BJ (cell line): ENCODE results near the gene SRGAP3. TPM values are rescaled to one million over a fixed set of nuclear protein-coding genes. Genes with fewer than 3 reads are reported as not detected.

Experiments used
- CTCF ChIA-PET: fragments of 350-600 bp; formaldehyde crosslinking; extraction: SDS; loops from one replicate; lab custom pipeline; 2021; ENCODE audit warnings: antibody characterized with exemption, inconsistent platforms; lab: Yijun Ruan, JAX
- POLR2A ChIA-PET: fragments of 300-600 bp; sonication (Branson Sonifier 250); formaldehyde crosslinking; extraction: SDS; loops from one replicate; lab custom pipeline; 2021; ENCODE audit warnings: antibody characterized with exemption; lab: Charles Lee
- DNase-seq: peaks from one replicate; pipeline ENCODE4 v3.0.0-alpha.2; 2011; ENCODE audit warnings: low read depth
- H3K27me3 ChIP-seq: 2 replicates; pipeline ENCODE4 v1.6.0; 2011; ENCODE audit warnings: low read length; ENCODE audit not compliant: control insufficient read depth, insufficient read depth
- H3K36me3 ChIP-seq: 2 replicates; pipeline ENCODE4 v1.5.1; 2011; ENCODE audit warnings: low read length; ENCODE audit not compliant: control insufficient read depth, insufficient read depth
- H3K4me3 ChIP-seq: 2 replicates; pipeline ENCODE4 v1.5.1; 2011; ENCODE audit warnings: low read depth, mild to moderate bottlenecking, control low read depth, low read length
- polyA plus RNA-seq: library from polyadenylated mRNA; depleted of rRNA; stranded (reverse); fragments of >200 nt; gene quantifications from 2 replicates; pipeline ENCODE4 v1.2.3, GENCODE V29; 2011
- TF ChIP-seq, protein P1 (sequence below): IDR thresholded peaks from 2 replicates; pipeline ENCODE4 v1.5.1; 2011; ENCODE audit warnings: low read depth, mild to moderate bottlenecking, control low read depth, inconsistent platforms, low read length, moderate library complexity; ENCODE audit not compliant: insufficient read depth

Gene SRGAP3
- polyA plus RNA-seq, 1 experiment: 0.75 TPM

DNA sequence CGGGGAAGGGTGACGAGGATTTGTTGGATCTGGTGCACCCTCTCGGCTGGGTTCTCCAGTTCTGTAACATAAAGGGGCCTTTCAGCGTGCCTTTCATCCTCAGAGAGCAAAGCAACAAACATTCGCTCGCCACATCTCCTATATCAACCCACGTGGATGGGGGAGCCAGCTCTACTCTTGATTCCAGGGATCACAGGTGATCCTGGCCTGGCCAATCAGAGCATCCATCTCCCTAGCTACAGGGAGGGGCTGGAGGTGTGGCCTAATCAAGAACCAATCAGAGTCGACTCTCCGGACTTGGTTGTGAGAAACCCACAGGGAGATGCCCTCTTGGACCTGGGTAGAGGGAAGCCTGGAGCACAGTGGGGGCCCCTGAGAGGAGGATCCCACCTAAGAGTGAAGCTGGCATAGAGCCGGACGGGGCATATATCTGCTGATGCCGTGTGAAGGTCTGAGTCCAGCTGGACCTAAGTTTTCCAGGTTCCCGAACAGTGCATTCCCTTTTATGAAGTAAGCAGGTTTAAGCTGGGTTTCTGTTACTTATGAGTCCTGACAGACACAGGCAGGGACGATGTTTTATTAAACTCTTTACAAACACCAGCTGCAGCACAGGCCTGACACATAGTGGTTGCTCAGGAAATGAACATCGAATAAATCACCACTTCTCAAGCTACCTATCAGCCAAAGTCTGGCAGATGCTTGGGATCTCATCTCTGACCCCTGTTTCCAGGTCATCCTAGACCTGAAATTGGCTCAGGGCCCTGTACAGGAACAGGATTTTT, 235.5 kb downstream of the SRGAP3 start:
- H3K4me3 ChIP-seq: no peak overlapping the region
- ChIA-PET POLR2A (no interaction called here), CTCF (interaction anchor here (0.8 to 2.7 kb wide), 11 partner anchors 14 to 245 kb away, joined by 3 to 16 read pairs (median 4); partner anchors contain the start of gene OXTR)
- TF ChIP-seq, protein P1, sequence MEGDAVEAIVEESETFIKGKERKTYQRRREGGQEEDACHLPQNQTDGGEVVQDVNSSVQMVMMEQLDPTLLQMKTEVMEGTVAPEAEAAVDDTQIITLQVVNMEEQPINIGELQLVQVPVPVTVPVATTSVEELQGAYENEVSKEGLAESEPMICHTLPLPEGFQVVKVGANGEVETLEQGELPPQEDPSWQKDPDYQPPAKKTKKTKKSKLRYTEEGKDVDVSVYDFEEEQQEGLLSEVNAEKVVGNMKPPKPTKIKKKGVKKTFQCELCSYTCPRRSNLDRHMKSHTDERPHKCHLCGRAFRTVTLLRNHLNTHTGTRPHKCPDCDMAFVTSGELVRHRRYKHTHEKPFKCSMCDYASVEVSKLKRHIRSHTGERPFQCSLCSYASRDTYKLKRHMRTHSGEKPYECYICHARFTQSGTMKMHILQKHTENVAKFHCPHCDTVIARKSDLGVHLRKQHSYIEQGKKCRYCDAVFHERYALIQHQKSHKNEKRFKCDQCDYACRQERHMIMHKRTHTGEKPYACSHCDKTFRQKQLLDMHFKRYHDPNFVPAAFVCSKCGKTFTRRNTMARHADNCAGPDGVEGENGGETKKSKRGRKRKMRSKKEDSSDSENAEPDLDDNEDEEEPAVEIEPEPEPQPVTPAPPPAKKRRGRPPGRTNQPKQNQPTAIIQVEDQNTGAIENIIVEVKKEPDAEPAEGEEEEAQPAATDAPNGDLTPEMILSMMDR: no peak
- H3K36me3 ChIP-seq: no peaks in the 10 kb centered on the region
- peaks cover 2% of the 10 kb centered on the region; the same call in 1 of the 2 replicates for H3K27me3 ChIP-seq
- no peak for DNase-seq

DNA sequence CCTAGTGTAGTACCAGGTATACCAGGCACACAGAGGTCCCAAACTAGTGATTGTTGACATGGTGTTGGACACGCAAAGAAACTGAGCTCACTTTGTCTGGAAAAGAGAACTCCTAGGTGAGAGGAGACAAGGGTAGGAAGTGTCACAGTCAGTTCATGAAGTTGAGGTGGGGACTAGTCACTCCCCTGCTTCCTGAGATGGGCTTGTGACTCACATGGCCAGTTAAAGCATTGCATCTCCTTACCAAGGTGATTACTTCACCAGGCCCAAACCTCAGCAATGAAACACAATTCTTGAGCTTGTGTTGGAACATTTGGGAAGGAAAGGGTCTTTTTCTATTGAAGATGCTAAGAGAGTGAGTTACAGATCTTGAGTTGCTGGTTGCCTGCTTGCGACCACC, 236.9 kb downstream of the SRGAP3 start:
- Histone ChIP-seq H3K4me3 (no peak overlapping the region), H3K36me3 (no peaks in the 10 kb centered on the region), H3K27me3 (peaks cover 2% of the 10 kb centered on the region; the same call in 1 of the 2 replicates)
- POLR2A ChIA-PET: no interaction called here
- TF ChIP-seq, protein P1: no peak
- CTCF ChIA-PET: interaction anchor here (0.8 to 2.0 kb wide), 3 partner anchors 16 to 222 kb away, joined by 3 to 10 read pairs (median 6); no protein-coding TSS in a partner anchor
- no peak for DNase-seq

DNA sequence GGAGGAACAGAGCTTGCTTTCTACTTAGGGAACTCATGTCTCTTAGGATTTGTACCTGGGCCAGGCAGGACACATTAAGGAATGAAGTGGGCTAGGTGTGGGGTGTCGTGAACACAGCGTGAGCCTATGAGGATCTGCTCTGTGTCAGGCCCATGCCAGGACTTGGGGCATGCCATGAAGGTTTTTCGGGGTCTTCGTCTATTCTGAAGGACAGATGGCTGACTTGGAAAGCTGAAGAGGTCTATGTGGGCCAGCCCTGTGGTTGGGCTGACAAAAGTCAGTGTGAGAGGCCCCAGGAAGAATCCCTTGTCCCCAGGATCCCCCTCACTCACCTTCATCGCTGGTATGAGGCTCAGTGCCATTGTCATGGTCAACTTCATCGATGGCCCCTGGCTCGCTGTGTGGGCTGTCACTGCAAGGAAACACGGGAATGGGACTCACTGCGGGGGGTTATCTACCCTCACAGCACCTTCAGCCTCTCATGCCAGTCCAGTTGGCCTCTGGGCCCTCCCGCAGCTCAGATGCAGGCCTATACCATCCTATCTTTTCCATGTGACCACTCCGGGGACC, 239.4 kb downstream of the SRGAP3 start:
- CTCF ChIA-PET: interaction anchor here (0.6 to 1.5 kb wide), 2 partner anchors 13 to 204 kb away, joined by 3 to 4 read pairs; no protein-coding TSS in a partner anchor
- TF ChIP-seq, protein P1: no peak
- DNase-seq: no peak
- Histone ChIP-seq H3K36me3 (no peaks in the 10 kb centered on the region), H3K27me3 (peaks cover under 1% of the 10 kb centered on the region; the same call in 1 of the 2 replicates), H3K4me3 (no peak overlapping the region)
- POLR2A ChIA-PET: no interaction called here

DNA sequence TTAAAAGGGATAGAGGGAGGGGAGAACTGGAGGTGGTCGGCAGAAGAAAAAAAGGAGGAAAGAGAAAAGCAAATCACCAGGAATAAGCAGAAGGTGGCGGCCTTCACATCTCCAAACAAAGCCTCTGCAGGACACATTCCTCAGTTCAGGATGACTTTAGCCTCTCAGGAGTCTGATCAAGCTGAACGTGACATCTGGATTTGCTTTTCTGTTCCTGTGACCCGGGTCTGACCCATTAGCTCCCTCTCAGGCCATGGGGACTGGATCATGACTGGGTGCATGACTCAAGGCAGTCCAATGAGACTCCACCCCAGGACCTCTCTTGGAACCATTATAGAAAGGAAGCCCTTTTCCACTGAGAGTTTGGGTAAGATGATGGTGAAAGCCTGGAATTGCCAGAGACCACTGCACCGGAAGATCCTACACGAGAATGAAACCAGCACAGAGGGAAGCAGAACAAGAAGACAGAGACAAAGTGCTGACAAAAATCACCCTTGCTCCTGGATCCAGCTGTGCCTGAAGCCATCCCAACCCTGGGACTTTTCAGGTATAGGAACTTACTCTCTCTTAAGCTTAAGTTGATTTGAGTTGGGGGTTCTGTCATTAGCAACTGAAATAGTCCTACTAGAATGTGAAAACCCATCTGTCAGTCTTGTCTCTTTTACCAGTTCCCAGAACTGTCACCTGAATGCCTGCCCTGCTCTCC, 240.7 kb downstream of the SRGAP3 start:
- TF ChIP-seq, protein P1: no peak
- POLR2A ChIA-PET: no interaction called here
- Histone ChIP-seq H3K27me3 (no peaks in the 10 kb centered on the region), H3K4me3 (no peak overlapping the region), H3K36me3 (no peaks in the 10 kb centered on the region)
- CTCF ChIA-PET: interaction anchor here (0.6 to 0.9 kb wide), 2 partner anchors 14 to 51 kb away, joined by 3 read pairs; no protein-coding TSS in a partner anchor
- no peak for DNase-seq

DNA sequence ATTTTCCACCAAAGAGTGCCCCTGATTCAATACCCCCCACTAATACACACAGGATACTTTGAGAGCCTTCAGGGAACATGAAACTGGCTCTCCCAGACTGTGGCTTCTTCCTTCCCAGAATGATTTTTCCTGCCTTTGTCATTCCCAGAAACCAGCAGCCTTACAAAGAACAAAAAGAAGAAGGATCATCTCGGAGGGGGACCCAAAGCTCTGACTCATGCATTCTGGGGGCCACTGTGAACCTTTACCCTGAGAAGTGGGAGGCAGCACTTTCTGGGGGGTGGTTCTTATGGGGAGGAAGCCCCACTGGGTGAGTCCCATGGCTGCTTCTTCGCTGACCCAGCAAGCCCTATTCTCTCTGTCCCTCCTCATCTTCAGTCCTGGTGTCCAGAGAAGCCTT, 241.5 kb downstream of the SRGAP3 start:
- no peaks in the 10 kb centered on the region for H3K36me3 ChIP-seq
- TF ChIP-seq, protein P1: no peak
- no peak for DNase-seq
- H3K27me3 ChIP-seq: no peaks in the 10 kb centered on the region
- no peak overlapping the region for H3K4me3 ChIP-seq
- CTCF ChIA-PET: interaction anchor here (0.9 kb wide), 1 partner anchor 14 kb away, joined by 3 read pairs; no protein-coding TSS in a partner anchor
- POLR2A ChIA-PET: no interaction called here
